Activated naive CD8-positive, alpha-beta T cell treated with anti-CD3 and anti-CD28 coated beads, Interleukin-2, amount 50 U/mL, for 24 hours (primary cell): Measurements from ENCODE around the gene TAS2R41.

ENCODE experiments used
- ATAC-seq: fragments of 150-1000 bp; cut with Tn5 transposase; one replicate; pipeline ENCODE4 v1.10.0; 2021
- DNase-seq: peaks from one replicate; pipeline ENCODE4 v3.0.0; 2021
- H3K27ac Mint-ChIP-seq: one replicate; pipeline ENCODE4 v1.8.0; 2021; ENCODE audit warnings: mild to moderate bottlenecking, mixed read lengths
- H3K27me3 Mint-ChIP-seq: one replicate; pipeline ENCODE4 v1.8.0; 2021; ENCODE audit warnings: mixed read lengths
- H3K36me3 Mint-ChIP-seq: one replicate; pipeline ENCODE4 v1.8.0; 2021; ENCODE audit warnings: low read depth, mixed read lengths
- H3K4me1 Mint-ChIP-seq: one replicate; pipeline ENCODE4 v1.8.0; 2021; ENCODE audit warnings: mixed read lengths
- H3K4me3 Mint-ChIP-seq: one replicate; pipeline ENCODE4 v1.8.0; 2021; ENCODE audit warnings: mild to moderate bottlenecking, moderate library complexity, mixed read lengths
- H3K9me3 Mint-ChIP-seq: one replicate; pipeline ENCODE4 v1.8.0; 2021; ENCODE audit warnings: mixed read lengths

TAS2R41 gene

DNA sequence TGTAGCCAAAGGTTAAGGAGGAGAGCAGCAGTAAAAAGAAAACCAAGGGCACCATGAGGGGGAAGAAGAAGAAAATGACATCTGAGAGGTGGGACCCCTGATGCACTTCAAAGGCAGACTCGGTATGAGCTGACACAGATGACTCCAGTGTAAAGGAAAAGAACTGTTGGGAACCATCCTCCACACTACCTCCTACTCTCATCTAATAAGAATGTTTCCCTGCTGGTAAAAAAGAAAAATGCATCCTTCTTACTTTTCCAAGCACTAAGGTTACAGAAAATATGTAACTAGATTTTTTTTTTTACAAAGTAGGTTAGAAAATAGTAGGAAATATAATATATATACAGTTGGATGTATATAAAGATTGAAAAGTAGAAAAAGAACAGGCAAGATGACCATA is 16.9 kb downstream of the TAS2R41 start:
- H3K27ac Mint-ChIP-seq, result no peak overlapping the region
- no peak for ATAC-seq
- peaks cover 34% of the 10 kb centered on the region for H3K4me1 Mint-ChIP-seq
- H3K36me3 Mint-ChIP-seq, result no peaks in the 10 kb centered on the region
- no peak for DNase-seq
- H3K9me3 Mint-ChIP-seq, result no peaks in the 10 kb centered on the region
- no peaks in the 10 kb centered on the region for H3K27me3 Mint-ChIP-seq
- no peak overlapping the region for H3K4me3 Mint-ChIP-seq

DNA sequence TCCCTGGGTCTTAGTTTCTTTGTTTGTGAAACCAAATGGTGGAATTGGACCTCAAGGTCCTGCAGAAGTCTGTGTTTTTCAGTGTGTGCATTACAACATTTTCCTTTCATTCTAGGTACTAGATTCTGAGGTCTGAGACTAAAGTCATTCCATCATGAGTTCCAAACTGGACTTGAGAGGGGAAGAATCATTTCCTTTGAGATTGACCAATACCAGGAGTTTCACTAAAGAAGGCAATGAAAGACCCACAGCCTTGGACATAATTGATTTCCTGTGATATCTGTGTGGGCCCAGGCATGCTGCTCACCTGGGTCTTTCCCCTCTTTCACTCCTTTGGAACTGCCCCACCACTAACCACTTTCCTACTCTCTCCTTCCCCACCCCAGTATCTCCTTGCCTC is 18.2 kb downstream of the TAS2R41 start:
- no peak for ATAC-seq
- Mint-ChIP-seq H3K9me3 (no peaks in the 10 kb centered on the region), H3K4me1 (peaks cover 34% of the 10 kb centered on the region), H3K27me3 (no peaks in the 10 kb centered on the region), H3K36me3 (no peaks in the 10 kb centered on the region), H3K27ac (no peak overlapping the region), H3K4me3 (no peak overlapping the region)
- DNase-seq, result no peak

DNA sequence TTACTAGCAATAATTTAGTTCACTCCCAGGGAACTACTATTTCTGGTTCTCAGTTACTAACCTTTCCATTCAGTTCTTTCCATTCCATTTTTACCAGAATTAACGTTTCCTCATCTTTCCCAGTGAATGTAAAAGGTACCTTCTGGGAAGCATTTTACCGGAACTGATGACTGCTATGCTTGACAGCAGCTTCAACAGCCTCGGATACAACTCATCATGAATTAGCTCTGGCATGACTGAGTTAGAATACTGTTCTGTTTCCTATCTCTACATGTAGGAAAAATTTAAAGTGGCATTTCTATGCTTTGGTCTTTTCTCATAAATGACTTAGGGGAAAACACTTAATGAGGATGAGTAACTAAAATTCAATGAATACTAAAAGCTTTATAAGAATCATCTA is 18.6 kb downstream of the TAS2R41 start:
- Mint-ChIP-seq H3K36me3 (no peaks in the 10 kb centered on the region), H3K9me3 (no peaks in the 10 kb centered on the region), H3K27me3 (no peaks in the 10 kb centered on the region), H3K27ac (no peak overlapping the region), H3K4me1 (peaks cover 32% of the 10 kb centered on the region), H3K4me3 (no peak overlapping the region)
- ATAC-seq, result no peak
- DNase-seq, result no peak

DNA sequence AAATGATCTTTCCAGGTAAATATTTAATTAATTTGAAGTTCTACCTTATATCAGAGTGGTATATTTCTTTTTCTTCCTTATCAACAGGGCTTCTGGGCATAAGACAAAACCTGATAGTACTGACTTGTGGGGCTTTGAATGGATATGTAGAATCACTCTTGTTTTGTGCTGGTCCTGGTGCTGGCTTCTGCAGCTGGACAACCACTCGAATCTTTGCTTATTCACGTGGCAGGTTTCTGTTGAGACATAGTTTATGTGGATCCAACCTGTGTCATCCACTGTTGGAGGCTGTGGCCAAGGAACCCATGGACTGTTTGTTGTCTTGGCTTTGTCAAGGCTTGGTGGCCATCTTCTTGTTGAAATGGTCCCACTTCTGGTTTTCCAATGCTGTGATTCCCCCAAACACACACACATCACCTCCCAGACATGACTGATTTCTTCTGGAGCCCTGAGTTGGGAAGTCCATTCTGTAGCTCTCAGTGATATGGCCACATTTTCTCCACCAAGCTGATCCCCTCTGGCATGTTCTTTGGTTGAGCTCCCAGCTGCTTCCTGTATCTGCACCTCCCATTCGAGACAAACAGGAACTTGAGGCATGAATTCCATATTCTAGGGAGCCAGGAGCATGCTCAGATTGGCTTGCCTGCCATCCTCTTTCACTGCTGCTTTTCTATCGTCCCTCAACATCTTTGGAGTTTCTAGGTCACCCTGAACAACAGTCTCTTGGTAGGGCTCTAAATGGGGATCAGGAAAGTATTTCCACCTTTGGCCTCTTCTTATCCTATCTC is 19.5 kb downstream of the TAS2R41 start:
- Mint-ChIP-seq H3K36me3 (no peaks in the 10 kb centered on the region), H3K9me3 (no peaks in the 10 kb centered on the region), H3K27ac (no peak overlapping the region), H3K4me3 (no peak overlapping the region), H3K4me1 (peaks cover 26% of the 10 kb centered on the region), H3K27me3 (no peaks in the 10 kb centered on the region)
- no peak for DNase-seq
- ATAC-seq, result no peak

DNA sequence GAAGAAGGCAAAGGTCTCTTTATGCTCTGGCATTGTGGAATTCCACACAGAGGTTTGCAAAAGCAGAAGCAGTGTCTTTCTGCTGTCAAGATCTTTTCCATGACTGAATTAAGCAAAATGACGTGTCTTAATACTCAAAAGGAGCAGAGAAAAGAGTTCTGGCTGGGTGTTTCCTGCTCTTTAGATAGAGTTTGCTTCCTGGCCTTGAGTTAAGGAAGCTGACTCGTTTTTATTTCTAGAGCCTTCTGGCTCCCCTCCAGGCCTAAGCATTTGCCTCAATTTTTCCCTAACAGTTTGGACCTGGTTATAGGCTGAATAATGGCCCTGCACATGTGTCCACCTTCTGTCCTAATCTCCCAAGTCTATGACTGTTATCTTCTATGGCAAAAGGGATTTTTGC is 21.6 kb downstream of the TAS2R41 start:
- Mint-ChIP-seq H3K4me3 (no peak overlapping the region), H3K4me1 (peaks cover 7% of the 10 kb centered on the region), H3K27ac (no peak overlapping the region), H3K36me3 (no peaks in the 10 kb centered on the region), H3K27me3 (no peaks in the 10 kb centered on the region), H3K9me3 (no peaks in the 10 kb centered on the region)
- no peak for DNase-seq
- ATAC-seq, result no peak

DNA sequence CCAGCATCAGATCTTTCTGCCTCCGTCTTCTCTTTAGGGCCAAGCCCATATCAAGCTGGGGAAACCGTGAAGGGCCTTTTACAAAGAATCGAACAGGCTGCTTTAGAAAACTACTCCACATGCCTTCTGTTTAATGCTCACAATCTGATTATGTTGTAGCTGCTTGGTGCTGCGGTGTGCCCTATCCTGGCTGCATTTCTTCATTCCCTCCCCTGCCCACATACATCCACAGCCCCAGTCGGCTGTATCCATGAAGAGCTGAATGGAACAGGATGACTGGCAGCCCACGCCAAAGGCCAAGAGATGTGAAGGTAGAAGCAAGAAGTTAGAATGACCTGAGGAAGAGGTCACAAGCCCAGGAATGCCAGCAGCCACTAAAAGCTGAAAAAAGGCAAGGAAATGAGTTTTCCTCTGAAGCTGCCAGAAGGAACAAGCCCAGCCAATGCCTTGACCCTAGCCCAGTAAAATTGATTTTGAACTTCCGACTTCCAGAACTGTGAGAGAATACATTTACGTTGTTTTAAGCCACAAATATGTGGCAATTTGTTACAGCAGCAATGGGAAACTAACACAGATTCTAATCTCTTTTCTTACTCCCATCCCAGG is 22.2 kb downstream of the TAS2R41 start:
- Mint-ChIP-seq H3K9me3 (no peaks in the 10 kb centered on the region), H3K4me3 (no peak overlapping the region), H3K4me1 (peaks cover 4% of the 10 kb centered on the region), H3K27me3 (no peaks in the 10 kb centered on the region), H3K27ac (no peak overlapping the region), H3K36me3 (no peaks in the 10 kb centered on the region)
- no peak for ATAC-seq
- DNase-seq, result no peak

DNA sequence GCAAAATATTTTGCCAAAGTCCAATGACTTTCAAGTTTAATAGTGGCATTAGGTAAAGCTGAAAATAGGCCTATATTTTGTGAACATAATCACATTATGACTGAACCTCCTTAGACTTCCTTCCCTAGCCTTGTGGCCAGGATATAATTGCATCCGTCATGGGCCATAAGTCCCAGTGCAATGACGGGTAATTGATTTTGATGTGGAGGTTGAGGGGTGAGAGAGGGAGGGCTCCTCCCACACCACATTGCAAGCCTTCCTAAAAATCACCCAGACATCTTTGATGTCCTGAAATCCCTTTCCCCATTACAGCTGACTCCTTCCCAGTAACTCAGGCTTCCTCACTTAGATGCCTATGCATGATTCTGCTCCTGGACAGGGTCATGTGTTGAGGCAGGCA is 25.6 kb downstream of the TAS2R41 start:
- Mint-ChIP-seq H3K4me3 (no peak overlapping the region), H3K9me3 (no peaks in the 10 kb centered on the region), H3K4me1 (peaks cover 20% of the 10 kb centered on the region), H3K27ac (no peak overlapping the region), H3K36me3 (peaks cover 5% of the 10 kb centered on the region), H3K27me3 (no peaks in the 10 kb centered on the region)
- DNase-seq (no peak), ATAC-seq (no peak)

DNA sequence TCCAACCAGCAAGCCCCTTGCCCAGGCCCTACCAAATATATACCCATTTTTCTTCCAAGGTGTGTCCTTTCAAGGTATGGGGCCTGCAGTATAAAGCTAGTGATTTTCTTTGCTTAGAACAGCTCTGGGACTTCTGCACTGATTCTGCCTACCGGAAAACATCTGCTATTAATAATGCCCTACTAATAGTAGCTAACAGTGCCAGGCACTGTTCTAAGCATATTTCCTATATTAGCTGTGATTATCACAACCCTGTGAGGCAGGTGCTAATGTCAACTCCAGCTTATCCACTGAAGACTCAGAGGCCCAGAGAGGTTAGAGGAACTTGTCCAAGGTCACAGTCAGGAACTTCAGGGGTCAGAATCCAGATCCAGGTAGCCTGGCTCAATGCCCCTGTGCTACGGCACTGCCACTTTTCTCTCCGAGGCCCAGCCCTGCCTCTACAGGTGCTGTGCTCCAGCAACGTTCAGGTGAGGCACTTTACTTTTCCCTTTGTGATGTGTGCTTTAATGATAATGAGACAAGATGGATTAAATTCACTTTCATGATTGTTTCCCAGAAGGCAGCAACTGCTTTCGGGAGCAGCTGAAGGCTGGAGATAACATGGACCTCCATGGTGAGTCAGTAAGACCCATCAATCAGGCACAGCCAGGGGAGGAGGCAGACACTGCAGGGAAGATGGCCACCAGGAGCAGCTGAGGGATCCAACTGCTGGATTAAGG is 26.7 kb downstream of the TAS2R41 start:
- H3K27me3 Mint-ChIP-seq, result no peaks in the 10 kb centered on the region
- H3K9me3 Mint-ChIP-seq, result no peaks in the 10 kb centered on the region
- ATAC-seq (no peak), DNase-seq (no peak)
- no peak overlapping the region for H3K4me3 Mint-ChIP-seq
- no peak overlapping the region for H3K27ac Mint-ChIP-seq
- H3K4me1 Mint-ChIP-seq, result peaks cover 20% of the 10 kb centered on the region
- H3K36me3 Mint-ChIP-seq, result peaks cover 5% of the 10 kb centered on the region

DNA sequence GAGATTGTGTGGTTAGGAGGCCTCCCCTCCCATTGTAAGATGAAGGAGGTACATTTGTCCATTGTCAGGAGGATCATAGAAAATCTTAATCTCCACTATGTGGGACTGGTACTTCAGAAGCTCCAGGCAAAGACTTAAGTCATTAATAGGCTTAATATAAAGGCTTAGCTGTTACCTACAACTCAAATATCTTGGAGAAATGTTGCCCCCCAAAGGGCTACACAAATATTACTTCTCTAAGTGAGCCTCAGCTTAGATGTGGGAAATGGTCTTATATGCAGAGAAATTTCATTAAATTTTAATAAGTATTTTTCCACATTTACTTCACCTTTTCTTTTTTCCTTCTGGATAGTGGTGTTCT is 27.2 kb downstream of the TAS2R41 start:
- Mint-ChIP-seq H3K4me3 (no peak overlapping the region), H3K4me1 (peaks cover 20% of the 10 kb centered on the region), H3K36me3 (peaks cover 5% of the 10 kb centered on the region), H3K27me3 (no peaks in the 10 kb centered on the region), H3K27ac (no peak overlapping the region), H3K9me3 (no peaks in the 10 kb centered on the region)
- DNase-seq (no peak), ATAC-seq (no peak)

DNA sequence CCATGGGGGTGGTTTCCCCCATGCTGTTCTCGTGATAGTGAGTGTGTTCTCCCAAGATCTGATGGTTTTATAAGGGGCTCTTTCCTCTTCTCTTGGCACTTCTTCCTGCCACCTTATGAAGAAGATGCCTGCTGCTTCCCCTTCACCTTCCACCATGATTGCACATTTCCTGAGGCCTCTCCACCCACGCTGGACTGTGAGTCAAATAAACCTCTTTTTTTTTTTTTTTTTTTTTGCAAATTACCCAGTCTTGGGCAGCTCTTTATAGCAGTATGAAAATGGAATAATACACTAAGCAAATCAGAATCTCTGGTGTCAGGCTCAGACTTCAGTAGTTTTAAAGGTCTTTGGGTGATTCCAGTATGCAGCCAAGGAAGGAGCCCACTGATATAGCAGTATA is 28.2 kb downstream of the TAS2R41 start:
- DNase-seq (no peak), ATAC-seq (peak; percentile 60)
- Mint-ChIP-seq H3K27ac (no peak overlapping the region), H3K4me3 (no peak overlapping the region), H3K27me3 (no peaks in the 10 kb centered on the region), H3K4me1 (peaks cover 20% of the 10 kb centered on the region), H3K36me3 (peaks cover 5% of the 10 kb centered on the region), H3K9me3 (no peaks in the 10 kb centered on the region)

DNA sequence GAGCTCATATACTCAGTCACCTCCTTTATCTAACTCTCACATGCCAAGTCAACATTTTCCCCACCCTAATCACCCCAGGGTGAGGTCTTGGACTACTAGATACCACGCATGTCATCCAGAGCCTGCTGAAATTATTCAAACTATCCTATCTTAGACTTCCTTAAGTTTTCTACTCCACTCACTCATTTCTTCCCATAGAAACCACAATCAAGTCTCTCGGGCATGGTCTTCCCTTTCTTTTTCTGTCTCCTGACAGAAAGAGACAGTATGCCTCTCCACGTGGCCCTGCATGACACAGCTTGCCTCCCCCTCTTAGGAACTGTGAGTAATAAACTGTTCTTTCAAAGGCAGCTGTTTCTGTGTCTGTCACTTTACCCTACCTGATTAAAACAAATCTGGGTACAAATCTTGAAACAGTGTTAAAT is 29.4 kb downstream of the TAS2R41 start:
- no peak for DNase-seq
- H3K9me3 Mint-ChIP-seq, result no peaks in the 10 kb centered on the region
- H3K27ac Mint-ChIP-seq, result peak overlapping the region; percentile 40

DNA sequence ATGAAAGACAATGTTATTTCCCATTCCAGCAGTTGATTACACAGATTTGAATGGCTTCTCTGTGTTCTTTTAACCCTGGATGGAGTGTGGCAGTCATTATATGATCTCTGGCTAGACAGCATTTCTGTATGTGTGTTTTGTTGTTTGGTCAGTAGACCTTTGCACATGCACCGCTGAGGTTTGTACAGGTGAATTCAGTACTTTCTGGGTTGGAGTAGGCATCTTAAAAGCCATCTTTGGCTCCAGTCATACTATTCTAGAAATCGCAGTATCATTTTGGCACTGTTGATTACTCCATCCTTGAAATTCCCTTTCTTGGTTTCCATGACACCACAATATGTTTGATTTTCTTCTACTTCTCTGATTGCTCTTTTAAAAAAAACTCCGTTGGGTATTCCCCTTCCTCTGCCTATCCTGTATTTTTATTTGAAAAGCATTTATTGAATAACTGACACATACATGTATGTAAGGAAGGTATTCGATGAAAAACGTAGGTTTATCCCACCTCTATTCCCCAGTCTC is 29.9 kb downstream of the TAS2R41 start:
- Mint-ChIP-seq H3K9me3 (no peaks in the 10 kb centered on the region), H3K27me3 (no peaks in the 10 kb centered on the region), H3K4me1 (peaks cover 20% of the 10 kb centered on the region), H3K27ac (no peak overlapping the region), H3K36me3 (peaks cover 5% of the 10 kb centered on the region), H3K4me3 (no peak overlapping the region)
- DNase-seq (no peak), ATAC-seq (no peak)

More for the DNA sequence above, 29.4 kb downstream of the TAS2R41 start:
- no peak for ATAC-seq
- Mint-ChIP-seq H3K27me3 (no peaks in the 10 kb centered on the region), H3K36me3 (peaks cover 5% of the 10 kb centered on the region), H3K4me1 (peaks cover 20% of the 10 kb centered on the region), H3K4me3 (no peak overlapping the region)

DNA sequence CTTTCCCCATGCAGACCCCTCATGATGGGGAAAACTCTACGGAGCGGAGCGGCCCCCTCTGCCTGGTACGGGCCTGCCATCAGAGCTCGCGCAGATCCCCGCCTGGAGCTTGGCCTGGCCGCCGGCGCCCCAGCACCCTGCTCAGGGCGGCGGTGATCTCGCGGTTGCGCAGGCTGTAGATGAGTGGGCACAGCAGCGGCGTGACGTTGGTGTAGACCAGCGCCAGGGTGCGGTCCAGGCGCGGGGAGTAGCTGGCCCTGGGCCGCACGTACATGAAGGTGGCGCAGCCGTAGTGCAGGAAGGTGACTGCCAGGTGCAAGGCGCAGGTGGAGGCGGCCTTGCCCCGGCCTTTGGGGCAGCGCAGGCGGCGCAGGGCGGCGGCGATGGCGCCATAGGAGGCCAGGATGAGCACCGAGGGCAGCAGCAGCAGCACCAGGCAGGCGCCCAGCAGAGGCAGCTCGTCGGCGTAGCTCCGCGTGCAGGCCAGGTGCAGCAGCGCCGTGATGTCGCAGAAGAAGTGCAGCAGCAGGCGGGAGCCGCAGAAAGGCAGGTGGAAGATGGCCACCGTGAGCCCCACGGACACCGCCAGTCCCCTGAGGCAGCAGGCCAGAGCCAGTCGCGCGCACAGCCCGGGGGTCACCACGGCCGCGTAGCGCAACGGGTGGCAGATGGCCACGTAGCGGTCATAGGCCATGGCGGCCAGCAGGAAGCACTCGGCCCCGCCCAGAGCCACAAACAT is 33.4 kb downstream of the TAS2R41 start:
- H3K27me3 Mint-ChIP-seq, result no peaks in the 10 kb centered on the region
- DNase-seq (no peak), ATAC-seq (no peak)
- no peak overlapping the region for H3K4me3 Mint-ChIP-seq
- H3K27ac Mint-ChIP-seq, result no peak overlapping the region
- H3K4me1 Mint-ChIP-seq, result peaks cover 16% of the 10 kb centered on the region
- peaks cover 7% of the 10 kb centered on the region for H3K36me3 Mint-ChIP-seq
- no peaks in the 10 kb centered on the region for H3K9me3 Mint-ChIP-seq

DNA sequence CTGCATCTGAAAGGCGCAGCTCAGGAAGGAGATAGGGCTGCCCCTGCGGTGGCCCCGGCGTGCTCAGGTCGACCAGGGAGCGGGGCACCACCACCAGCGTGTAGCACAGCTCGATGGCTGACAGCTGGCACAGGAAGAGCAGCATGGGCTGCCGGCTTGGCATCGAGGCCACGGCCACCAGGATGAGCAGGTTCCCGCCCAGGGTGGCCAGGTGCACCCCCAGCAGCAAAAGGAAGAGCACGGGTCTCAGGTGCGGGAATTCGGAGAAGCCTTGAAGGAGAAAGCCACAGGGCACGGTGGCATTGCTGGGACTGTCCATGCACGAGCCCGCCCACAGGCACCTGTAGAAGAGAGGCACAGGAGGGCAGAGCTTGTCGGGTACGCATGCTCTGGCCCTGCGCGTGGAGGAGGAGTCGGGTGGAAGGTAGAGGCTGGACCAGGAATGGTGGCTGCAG is 33.9 kb downstream of the TAS2R41 start:
- H3K27me3 Mint-ChIP-seq, result no peaks in the 10 kb centered on the region
- DNase-seq (no peak), ATAC-seq (no peak)
- H3K27ac Mint-ChIP-seq, result no peak overlapping the region
- H3K9me3 Mint-ChIP-seq, result no peaks in the 10 kb centered on the region
- H3K4me3 Mint-ChIP-seq, result no peak overlapping the region
- peaks cover 3% of the 10 kb centered on the region for H3K36me3 Mint-ChIP-seq
- peaks cover 11% of the 10 kb centered on the region for H3K4me1 Mint-ChIP-seq
